MV-4-11 (cell line): ENCODE data around the gene SLC25A44.

Source experiments
- DNase-seq: peaks from one replicate; lab custom pipeline; 2025; lab: John Stamatoyannopoulos, UW

SLC25A44 gene, protein sequence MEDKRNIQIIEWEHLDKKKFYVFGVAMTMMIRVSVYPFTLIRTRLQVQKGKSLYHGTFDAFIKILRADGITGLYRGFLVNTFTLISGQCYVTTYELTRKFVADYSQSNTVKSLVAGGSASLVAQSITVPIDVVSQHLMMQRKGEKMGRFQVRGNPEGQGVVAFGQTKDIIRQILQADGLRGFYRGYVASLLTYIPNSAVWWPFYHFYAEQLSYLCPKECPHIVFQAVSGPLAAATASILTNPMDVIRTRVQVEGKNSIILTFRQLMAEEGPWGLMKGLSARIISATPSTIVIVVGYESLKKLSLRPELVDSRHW

DNA sequence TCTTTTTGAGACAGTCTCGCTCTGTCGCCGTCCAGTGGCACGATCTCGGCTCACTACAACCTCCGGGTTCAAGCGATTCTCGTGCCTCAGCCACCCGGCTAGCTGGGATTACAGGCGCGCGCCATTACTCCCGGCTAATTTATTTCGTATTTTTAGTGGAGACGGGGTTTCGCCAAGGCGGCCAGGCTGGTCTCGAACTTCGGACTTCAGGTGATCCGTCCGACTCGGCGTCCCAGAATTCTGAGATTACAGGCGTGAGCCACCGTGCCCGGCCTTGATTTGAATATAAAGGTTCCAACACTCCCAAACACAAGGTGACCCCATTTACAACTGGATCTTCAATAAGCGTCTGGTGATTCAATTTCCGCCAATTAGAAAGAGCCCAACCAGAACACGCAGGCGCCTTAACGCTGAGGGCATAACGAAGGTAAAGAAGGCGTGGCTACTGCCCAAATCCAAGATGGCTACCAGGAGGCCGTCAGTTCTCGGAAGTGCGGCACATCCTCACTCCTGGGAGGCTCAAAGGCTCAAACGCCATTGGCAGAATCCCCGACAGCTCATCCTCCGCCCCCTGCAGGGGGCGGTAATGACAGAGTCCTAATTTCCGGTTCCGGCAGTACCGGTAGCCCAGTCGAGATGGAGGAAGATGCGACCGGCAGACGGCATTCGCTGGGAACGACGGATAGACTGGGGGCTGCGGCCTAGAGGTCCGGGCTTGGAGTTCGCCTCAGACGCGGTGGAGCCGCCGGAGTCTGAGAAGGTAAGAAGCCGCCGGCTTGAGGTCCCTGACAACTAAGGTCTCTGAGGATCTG is at the start of gene SLC25A44:
SLC25A44 (plus strand) TSS at position 617 of the 812 bp plus-strand sequence. CDS start 5,744 bp downstream, outside the sequence.
- DNase-seq: peak; percentile 99

DNA sequence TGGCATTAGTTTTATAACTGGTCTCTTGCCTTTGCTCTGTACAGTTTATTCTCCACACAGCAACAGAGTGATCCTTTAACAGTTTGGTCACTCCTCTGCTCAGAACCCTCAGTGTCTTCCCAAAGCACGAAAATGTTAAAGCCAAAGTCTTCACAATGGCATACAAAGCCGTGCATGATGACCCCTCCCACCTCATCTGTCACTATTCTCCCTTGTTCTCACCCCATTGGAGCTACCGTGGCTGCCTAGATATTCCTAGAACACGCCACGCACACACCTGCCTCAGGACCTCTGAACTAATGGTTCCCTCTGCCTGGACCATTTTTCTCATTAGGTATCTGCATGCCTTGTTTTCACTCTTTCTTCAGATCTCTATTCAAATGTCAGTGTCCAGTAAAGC is 49.2 kb upstream of the SLC25A44 start:
- DNase-seq: no peak

DNA sequence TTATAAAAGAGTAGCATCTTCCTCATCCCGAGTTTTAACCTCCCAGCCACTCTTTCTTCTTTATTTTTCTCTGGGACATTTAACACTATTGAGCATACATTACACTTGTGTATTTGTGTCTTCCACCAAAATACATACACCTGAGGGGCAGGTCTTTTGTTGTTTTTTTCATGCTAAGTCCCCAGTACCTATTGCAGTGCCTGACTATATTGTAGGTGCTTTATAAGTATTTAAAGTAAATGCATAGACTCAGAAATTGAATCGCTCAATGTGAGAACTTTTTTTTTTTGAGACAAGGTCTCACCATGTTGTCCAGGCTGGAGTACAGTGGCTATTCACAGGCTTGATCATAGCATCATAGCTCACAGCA is 48.3 kb upstream of the SLC25A44 start:
- DNase-seq: no peak

DNA sequence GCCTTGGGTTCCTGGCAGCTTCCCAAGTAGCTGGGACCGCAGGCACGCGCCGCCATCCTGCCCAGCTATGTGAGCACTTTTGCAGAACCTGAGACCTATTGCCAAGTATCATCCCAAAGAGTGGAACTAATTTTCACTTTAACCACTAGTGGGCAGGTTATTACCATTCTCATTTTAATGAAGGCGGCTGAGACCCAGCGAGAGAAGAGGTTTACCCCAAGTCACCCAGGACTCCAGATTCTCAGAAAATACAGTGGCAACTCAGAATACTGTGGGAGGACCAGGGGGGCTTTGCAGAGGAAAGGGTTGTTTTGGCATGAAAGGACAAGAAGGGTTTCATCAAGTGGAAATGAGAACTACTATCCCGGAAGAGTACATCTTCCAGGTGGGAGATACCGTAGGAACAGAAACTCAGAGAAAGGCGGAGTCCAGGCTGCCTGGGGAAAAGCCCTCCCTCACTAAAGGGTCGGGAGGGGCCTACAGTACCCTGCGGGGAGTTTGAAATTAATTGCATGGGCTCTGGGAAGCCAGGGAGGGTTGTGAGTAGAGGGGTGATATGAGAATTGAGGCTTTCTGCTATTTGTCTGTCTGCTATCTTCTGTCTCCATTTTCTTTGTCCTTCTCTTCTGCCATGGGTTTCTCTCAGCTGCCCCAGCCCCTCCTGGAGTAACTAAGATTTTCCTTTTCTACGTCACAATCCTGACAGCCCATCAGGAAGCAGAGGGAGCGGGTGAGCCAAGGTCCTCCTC is 47.7 kb upstream of the SLC25A44 start:
- DNase-seq: peak; percentile 84

DNA sequence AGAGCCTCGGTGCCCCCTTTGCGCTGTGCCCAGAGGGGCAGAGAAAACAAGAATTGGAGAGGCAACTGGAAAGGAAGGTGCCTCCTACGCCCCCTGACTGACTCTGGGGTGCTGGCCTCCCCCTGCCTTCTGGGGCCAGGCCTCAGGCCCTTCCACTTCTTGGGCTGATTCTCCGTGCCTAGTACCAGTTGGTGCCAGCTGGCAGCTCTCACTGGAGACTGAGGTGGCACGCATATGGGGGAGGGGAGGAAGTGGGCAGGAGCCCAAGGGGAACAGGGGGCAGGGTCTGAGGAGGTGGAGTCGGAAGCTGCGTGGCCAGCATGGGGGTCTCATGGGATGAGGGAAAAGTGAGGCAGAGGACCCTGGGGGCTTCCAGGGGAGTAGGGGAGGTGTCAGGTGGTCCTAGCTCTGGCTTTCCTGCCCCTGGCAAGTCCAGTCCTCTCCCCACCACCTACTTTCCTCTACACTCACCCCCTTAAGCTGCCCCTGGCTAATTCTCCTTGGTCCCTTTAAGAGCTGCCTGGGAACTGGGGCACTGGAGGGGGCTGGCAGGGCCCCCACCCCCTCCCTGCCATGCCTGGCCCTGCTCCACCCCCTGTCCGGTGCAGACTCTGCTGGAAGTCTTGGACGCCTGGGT is 47.0 kb upstream of the SLC25A44 start:
- DNase-seq: no peak

DNA sequence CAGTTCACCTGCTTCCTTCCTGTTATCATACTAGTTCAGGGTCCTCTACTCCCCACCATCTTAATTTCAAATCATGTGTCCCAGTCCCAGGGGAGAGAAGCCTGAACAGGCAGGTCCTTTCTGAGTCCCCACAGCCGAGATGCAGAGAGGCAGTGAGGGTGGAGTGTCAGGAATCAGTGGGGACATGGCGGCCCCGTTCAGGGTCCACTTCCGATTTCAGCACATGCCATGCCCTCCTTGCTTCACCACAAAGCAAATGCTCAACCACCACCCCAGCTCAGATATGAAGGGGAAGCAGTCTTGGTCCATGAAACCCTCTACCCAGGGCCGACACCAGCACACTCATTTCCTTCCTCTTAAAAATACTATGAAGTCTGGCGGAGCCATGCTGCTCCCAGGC is 45.7 kb upstream of the SLC25A44 start:
- DNase-seq: peak; percentile 85

DNA sequence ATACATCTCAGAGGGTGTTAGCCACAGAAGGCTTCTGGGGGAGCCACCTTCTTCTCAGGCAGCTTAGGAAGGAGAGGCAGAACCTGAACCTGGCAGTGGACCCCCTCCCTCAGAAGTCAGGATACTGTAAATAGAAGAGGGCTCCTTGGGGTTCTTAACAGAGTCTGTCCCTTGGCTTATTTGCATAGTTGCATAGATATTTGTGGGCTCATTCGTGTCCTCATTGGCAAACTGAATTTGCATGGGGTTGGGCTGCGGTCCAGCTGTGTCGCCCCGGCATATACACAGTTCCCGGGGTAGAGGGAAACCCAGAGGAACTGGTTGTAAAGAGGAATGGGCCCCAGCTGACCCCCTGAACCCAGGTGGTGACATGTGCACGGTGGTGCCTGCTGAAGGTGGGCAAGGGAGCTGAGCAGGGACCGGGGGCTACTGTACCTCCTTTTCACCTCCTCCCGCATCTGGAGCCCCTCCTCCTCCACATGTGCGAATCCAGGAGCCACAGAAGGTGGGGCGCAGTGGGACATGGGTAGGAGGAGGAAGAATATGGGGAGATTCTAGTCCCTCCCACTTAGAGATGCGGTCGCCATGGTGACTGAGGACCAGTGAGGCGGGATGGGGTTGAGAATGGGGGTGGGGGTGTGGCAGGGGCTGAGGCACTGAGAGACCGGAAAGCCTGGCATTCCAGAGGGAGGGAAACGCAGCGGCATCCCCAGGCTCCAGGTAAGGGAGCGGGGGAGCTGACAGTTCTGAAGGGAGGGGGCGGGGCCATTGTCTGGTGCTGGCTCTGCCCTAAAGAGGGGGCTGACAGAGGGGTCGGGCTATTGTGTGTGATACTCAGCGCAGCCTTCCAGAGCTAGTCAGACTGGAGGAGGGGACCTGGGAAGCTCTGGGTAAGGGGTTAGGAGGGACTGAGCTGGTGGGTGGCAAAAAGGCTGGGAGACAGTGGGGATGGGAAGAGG is 44.3 kb upstream of the SLC25A44 start:
- no peak for DNase-seq

DNA sequence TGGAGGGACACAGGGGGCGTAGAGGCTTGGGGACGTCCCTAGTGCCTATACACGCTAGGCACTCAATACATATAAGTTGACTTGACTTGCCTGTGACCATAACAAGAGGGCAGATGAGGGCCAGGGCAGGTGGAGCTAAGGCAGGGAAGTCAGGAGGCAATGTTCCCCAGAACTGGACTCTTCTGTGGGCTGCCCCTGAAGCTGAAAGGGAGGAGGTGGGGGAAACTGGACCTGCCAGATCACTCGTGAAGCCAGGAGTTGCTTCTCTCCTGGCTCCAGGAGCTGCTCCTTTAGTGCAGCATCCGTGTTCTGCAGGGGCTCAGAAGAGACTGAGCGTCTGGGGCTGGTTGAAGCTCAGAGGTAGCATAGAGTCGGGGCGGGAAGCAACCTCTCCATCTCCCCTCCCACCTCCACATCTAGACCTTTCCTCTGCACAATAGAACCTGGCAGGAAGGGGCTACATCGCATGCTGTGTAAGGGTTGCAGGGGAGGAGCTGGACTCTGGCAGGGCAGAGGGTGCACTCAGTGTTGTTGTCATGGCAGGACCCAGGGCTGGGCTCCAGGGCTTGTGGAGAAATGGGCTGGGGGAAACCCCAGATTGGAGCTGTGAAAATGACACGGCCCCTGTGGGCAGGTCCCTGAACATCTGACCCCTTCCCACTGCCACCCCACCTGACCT is 43.4 kb upstream of the SLC25A44 start:
- no peak for DNase-seq

DNA sequence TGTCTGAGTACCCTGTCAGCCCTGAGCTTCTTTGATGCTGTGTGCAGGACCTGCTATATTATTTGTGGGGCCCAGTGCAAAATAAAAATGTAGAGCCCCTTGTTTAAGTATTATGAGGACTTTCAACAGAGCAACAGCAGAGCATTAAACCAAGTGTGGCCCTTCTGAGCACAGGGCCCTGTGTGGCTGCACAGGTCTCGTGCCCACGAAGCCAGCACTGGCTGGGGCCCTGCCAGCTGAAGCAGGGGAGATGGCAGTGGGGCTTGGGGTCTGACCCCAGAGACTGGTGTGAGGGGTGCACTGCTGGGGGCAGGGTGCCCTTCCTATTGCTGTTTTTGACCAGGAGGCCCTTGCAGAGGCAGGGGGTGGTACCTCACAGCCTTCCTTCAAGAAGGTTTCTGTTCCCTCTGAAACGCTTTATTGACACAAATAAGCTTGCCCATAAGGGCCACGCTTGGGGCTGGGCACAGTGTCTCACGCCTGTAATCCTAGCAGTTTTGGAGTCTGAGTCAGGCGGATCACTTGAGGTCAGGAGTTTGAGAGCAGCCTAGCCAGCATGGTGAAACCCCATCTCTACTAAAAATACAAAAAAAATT is 42.7 kb upstream of the SLC25A44 start:
- DNase-seq: peak; percentile 97

DNA sequence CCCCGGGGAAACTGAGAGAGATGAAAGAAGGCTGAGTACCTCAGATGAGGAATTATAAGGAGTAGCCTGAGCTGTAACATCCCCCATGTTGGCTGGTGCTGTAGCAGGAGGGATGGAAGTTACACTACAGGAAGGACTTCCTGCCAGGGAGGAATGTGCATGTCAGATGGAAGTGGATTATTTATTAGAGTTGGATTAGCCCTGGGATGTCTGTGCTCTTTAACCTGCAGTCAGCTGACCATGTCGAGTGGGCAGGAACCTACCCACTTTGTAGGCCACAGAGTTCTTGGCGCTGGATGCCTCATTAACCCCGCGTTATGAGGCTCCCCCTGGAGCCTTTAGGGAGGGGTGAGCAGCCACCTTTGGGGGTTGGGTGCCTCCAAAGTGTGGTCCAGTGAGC is 41.3 kb upstream of the SLC25A44 start:
- no peak for DNase-seq

DNA sequence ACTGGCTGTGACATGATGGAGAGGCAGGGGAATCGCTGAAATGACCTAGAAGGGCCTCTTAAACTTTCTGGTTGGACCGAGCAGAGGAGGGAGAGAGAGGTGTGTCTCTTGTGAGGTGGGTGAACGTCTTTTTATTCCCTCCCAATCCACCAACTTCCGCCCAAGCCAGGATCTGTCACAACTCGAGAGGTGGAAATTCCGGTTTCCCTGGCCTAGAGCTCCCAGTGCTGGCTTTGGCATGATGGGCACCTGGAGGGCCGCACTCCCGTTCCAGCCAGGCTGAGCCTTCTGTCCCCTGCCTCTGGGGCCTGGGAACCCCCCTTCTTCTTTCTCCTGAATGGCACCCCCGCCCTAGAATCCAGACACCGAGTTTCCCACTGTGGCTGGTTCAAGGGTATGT is 40.5 kb upstream of the SLC25A44 start, which contains the start of gene SEMA4A:
SEMA4A (plus strand) TSS at position 224 of the 400 bp plus-strand sequence. CDS start 994 bp downstream, outside the sequence.
- no peak for DNase-seq

DNA sequence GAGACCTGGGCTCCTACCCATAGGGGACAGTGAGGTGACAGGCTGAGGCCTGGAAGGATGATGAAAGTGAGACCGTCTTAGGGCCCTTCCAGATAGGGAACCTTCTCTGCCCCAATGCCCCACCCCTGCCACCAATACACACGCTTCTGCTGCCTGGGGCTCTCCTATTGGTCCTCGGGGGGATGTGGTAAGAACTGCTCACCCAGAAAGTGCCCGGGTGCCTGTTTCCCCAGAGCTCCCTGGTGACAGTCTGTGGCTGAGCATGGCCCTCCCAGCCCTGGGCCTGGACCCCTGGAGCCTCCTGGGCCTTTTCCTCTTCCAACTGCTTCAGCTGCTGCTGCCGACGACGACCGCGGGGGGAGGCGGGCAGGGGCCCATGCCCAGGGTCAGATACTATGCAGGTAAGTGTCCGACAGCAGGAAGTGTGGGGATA is 39.6 kb upstream of the SLC25A44 start:
- DNase-seq: peak; percentile 96

DNA sequence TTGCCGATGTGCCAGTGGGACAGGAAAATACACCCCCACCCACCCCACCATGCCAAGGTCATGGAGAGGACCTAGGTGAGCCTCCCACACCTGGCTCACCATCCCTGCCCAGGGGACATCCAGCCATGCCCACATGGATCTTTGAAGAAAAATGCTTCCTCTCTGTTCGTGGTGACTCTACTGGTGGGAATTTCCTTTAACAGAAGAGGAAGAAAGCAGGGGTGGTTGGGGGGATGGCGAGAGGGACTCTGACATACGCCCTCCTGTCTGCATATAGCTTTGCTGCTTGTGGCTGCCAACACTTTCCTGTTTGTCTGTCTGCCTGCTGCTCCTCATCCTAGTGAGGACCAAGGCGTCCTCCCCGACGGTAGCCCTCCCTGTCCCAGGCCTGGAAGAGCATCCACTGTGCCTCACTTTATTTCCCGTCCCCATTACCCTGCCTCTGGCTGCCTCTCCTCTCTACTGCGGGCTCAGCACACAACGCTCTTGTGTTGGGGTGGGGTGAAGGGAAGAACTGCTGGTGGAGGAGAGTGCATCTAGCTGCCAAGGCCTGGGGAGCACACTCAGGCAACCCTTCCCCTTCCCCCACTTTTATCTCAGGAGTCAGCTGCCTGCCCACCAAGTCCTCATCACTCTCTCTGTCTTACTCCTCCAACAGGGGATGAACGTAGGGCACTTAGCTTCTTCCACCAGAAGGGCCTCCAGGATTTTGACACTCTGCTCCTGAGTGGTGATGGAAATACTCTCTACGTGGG is 38.0 kb upstream of the SLC25A44 start:
- DNase-seq: no peak

DNA sequence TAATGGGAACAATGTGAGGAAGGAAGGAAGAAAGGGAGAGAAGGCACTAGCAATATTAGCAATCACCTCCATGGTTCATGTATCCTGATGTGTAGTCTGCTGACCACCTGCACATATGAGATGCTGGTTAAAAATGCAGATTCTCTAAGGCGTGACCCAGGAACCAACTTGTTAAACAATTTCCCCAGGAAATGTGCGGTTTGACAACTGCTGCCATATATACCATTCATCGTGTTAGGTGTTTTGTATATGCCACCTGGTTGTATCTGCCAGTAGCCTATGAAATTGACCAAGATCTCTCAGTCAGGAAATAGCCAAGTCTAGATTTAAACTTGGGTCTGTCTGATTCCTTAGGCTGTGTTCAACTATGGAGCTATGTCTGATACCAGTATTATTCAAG is 36.4 kb upstream of the SLC25A44 start:
- DNase-seq: no peak

DNA sequence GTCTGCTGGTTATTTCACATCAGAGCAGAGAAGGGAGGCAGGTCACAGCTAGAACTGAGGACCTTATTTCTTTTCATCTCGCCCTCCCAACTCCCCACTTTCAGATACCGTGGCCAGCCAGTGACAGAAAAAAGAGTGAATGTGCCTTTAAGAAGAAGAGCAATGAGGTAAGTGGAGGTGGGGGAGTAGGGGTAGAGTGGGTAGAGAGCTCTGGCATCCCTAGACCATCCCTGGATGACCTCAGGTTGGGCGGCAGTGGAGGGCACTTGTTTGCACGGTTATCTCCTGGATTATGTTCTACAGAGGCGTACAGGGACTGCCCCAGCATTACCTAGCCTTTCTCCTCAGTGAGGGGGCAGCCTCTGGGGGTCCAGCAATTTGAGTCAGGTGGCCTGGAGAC is 35.9 kb upstream of the SLC25A44 start:
- no peak for DNase-seq

DNA sequence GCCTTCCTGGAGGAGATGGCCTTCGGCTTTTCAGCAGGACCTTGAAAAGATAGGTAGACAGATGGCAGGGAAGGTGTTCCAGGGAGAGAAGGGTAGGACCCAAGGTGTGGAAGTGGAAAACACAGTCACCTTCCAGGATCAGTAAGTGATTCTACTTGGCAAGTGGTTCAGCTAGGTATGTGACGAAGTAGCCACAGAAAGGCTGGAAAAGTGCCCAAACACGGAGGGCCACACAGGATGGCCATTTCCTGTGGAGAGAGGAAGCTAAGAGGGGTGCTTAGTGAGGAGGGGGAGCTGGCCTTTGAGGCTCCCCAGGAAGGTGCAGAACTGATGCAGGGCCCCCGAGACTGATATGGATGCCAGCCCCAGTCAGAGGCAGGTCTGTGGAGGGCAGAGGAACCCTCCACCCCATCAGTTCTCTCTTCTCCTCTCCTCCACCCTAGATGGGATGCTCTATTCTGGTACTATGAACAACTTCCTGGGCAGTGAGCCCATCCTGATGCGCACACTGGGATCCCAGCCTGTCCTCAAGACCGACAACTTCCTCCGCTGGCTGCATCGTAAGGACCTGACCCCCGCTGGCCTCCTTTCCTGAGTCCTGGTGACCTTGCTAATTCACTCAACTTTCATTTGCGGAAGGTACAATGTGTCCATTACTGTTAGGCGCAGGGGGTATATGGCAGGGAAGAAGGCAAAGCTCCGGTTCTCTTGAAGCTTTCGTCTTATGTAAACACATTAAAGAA is 33.7 kb upstream of the SLC25A44 start:
- no peak for DNase-seq

DNA sequence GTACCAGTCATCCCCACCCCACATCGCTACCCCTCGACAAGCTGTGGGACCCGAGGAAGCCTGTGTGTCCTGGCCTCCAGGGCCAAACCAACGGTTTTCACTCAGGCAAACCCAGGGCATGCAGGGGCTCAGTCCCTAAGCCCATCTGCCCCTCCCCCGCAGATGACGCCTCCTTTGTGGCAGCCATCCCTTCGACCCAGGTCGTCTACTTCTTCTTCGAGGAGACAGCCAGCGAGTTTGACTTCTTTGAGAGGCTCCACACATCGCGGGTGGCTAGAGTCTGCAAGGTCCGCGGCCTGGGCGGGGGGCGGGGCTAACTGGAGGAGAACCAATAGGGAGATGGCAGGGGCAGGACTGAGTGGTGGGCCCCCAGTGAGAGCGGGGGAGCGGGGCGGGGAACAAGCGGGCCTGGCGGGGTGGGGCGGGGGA is 33.1 kb upstream of the SLC25A44 start:
- DNase-seq: no peak

DNA sequence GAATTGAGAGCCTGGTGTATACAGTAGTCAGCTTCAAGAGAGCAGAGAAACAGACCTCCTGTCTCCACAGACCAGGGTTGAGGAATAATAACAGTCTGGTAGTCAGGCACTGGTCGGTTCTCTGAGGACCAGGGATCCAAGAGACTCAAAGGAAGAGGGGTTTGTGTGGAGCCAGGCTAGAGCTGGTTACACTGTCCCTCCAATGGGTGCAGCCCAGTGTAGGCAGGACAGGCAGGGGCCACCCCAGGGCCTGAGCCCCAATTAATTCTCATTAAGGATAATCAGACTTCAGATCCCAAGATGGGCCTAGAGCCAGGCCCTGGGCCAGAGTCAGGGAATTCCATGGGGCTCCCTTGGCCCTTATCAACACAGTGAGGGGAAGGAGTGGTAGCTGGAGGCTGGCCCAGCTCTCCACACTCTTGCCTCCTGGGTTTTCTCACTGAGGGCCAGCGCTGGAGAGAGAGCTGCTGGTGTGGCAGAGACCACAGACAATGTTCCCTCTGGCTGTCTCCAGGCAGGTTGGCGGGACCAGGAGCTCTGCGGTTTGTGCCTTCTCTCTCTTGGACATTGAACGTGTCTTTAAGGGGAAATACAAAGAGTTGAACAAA is 31.4 kb upstream of the SLC25A44 start:
- DNase-seq: no peak
